MCF 10A (cell line): ENCODE results near the gene DDX54. TPM values are rescaled to one million over a fixed set of nuclear protein-coding genes. Genes with fewer than 3 reads are reported as not detected.

Experiments
- BruUV-seq: library from RNA; stranded (reverse); fragments of 400-500 nt; replicated peaks from 2 replicates; lab custom pipeline; 2021; lab: Mats Ljungman, UMichigan
- CTCF ChIA-PET: fragments of 300-600 bp; sonication (Branson Sonifier 250); formaldehyde crosslinking; extraction: SDS; loops from one replicate; lab custom pipeline; 2021; ENCODE audit warnings: antibody characterized with exemption, inconsistent platforms; lab: Yijun Ruan, JAX
- POLR2A ChIA-PET: fragments of 300-600, 350-650 bp; sonication (Branson Sonifier 250); formaldehyde crosslinking; extraction: SDS; loops from one replicate; lab custom pipeline; 2020; ENCODE audit warnings: antibody characterized with exemption, inconsistent platforms; lab: Yijun Ruan, JAX
- DNase-seq: peaks from one replicate; pipeline ENCODE4 v3.0.0-alpha.2; 2018; ENCODE audit not compliant: unreplicated experiment
- H3K27ac Mint-ChIP-seq: one replicate; pipeline ENCODE4 v1.8.0; 2022; ENCODE audit warnings: mild to moderate bottlenecking, low read depth, mixed read lengths; ENCODE audit not compliant: unreplicated experiment
- H3K27me3 Mint-ChIP-seq: one replicate; pipeline ENCODE4 v1.8.0; 2022; ENCODE audit warnings: mixed read lengths; ENCODE audit not compliant: insufficient read depth, unreplicated experiment
- H3K36me3 Mint-ChIP-seq: one replicate; pipeline ENCODE4 v1.8.0; 2022; ENCODE audit warnings: mild to moderate bottlenecking, moderate library complexity, mixed read lengths; ENCODE audit not compliant: insufficient read depth, unreplicated experiment
- H3K4me1 Mint-ChIP-seq: one replicate; pipeline ENCODE4 v1.8.0; 2022; ENCODE audit warnings: mixed read lengths; ENCODE audit not compliant: insufficient read depth, unreplicated experiment
- H3K4me3 Mint-ChIP-seq: one replicate; pipeline ENCODE4 v1.8.0; 2022; ENCODE audit warnings: mild to moderate bottlenecking, moderate library complexity, mixed read lengths; ENCODE audit not compliant: unreplicated experiment
- H3K9me3 Mint-ChIP-seq: one replicate; pipeline ENCODE4 v1.8.0; 2022; ENCODE audit warnings: mixed read lengths; ENCODE audit not compliant: unreplicated experiment
- CTCF ChIP-seq: fragments of 200-600 bp; IDR thresholded peaks from one replicate; pipeline ENCODE4 v1.8.0; 2022; ENCODE audit warnings: antibody characterized with exemption, mild to moderate bottlenecking; ENCODE audit not compliant: unreplicated experiment
- intact Hi-C: fragments of 100-400 bp; cut with micrococcal nuclease; formaldehyde crosslinking; loops from 2 replicates; pipeline ENCODE4 v1.14.1; 2022
- total RNA-seq: library from RNA; stranded (reverse); gene quantifications from 2 replicates; pipeline ENCODE4 v1.2.3, GENCODE V29; 2022

Gene DDX54
- total RNA-seq, 1 experiment from 2014 or later: 75.8 TPM

- POLR2A ChIA-PET: interaction anchor here (2.2 to 6.5 kb wide), 2 partner anchors 10 to 26 kb away, joined by 16 to 32 read pairs; partner anchors contain the start of genes DDX54, RITA1 and TPCN1
- CTCF ChIA-PET: interaction anchor here (1.0 to 3.1 kb wide), 6 partner anchors 9 to 230 kb away, joined by 3 to 13 read pairs (median 6); no protein-coding TSS in a partner anchor
- Mint-ChIP-seq H3K27me3 (no peaks in the 10 kb centered on the region), H3K27ac (no peak overlapping the region), H3K4me3 (no peak overlapping the region), H3K9me3 (no peaks in the 10 kb centered on the region), H3K4me1 (peaks cover 15% of the 10 kb centered on the region), H3K36me3 (peaks cover 28% of the 10 kb centered on the region)
- no peak for DNase-seq
- intact Hi-C loops: loop anchor here (10.0 kb wide), 1 partner anchor 99 kb away; no protein-coding TSS in a partner anchor
- BruUV-seq: no TSS peak
- TF ChIP-seq CTCF: no peak
Measured at GRCh38 chr12:113195598-113195997, 10.3 kb upstream of the DDX54 start.

- Mint-ChIP-seq H3K9me3 (no peaks in the 10 kb centered on the region), H3K27me3 (no peaks in the 10 kb centered on the region), H3K4me3 (no peak overlapping the region), H3K4me1 (peaks cover 15% of the 10 kb centered on the region), H3K36me3 (peaks cover 31% of the 10 kb centered on the region), H3K27ac (peak overlapping the region; percentile 49)
- TF ChIP-seq CTCF: no peak
- CTCF ChIA-PET: interaction anchor here (0.7 to 3.1 kb wide), 7 partner anchors 10 to 230 kb away, joined by 3 to 13 read pairs (median 4); partner anchors contain the start of genes DDX54 and RITA1
- intact Hi-C loops: loop anchor here (10.0 kb wide), 1 partner anchor 100 kb away; no protein-coding TSS in a partner anchor
- POLR2A ChIA-PET: interaction anchor here (2.2 to 6.5 kb wide), 2 partner anchors 10 to 27 kb away, joined by 16 to 32 read pairs; partner anchors contain the start of genes DDX54, RITA1 and TPCN1
- BruUV-seq: no TSS peak
- DNase-seq: no peak
Measured at GRCh38 chr12:113194971-113195391, 9.7 kb upstream of the DDX54 start.

GRCh38 chr12:113191227-113191626 is 5.9 kb upstream of the DDX54 start:
- ChIA-PET CTCF (interaction anchor here (0.6 kb wide), 1 partner anchor 114 kb away, joined by 6 read pairs; no protein-coding TSS in a partner anchor), POLR2A (interaction anchor here (3.4 kb wide), 1 partner anchor 31 kb away, joined by 19 read pairs; the partner anchor contains the start of gene TPCN1)
- no peaks in the 10 kb centered on the region for H3K27me3 Mint-ChIP-seq
- intact Hi-C loops: loop anchor here (10.0 kb wide), 1 partner anchor 104 kb away; no protein-coding TSS in a partner anchor
- no peak overlapping the region for H3K4me3 Mint-ChIP-seq
- H3K36me3 Mint-ChIP-seq: peaks cover 47% of the 10 kb centered on the region
- no peak overlapping the region for H3K27ac Mint-ChIP-seq
- BruUV-seq: no TSS peak
- no peak for DNase-seq
- no peak for TF ChIP-seq CTCF
- no peaks in the 10 kb centered on the region for H3K9me3 Mint-ChIP-seq
- peaks cover 24% of the 10 kb centered on the region for H3K4me1 Mint-ChIP-seq

- H3K27ac Mint-ChIP-seq: no peak overlapping the region
- no TSS peak for BruUV-seq
- H3K27me3 Mint-ChIP-seq: no peaks in the 10 kb centered on the region
- H3K9me3 Mint-ChIP-seq: no peaks in the 10 kb centered on the region
- peaks cover 24% of the 10 kb centered on the region for H3K4me1 Mint-ChIP-seq
- intact Hi-C loops: loop anchor here (10.0 kb wide), 1 partner anchor 104 kb away; no protein-coding TSS in a partner anchor
- DNase-seq: peak; percentile 49
- ChIA-PET POLR2A (interaction anchor here (2.2 to 3.4 kb wide), 2 partner anchors 31 to 55 kb away, joined by 10 to 19 read pairs; partner anchors contain the start of gene TPCN1), CTCF (interaction anchor here (0.6 to 1.0 kb wide), 2 partner anchors 115 to 200 kb away, joined by 4 to 6 read pairs; no protein-coding TSS in a partner anchor)
- peaks cover 47% of the 10 kb centered on the region for H3K36me3 Mint-ChIP-seq
- TF ChIP-seq CTCF: no peak
- no peak overlapping the region for H3K4me3 Mint-ChIP-seq
Measured at GRCh38 chr12:113190761-113191160, 5.5 kb upstream of the DDX54 start.
